Stimulated activated CD4-positive, alpha-beta T cell treated with anti-CD3 and anti-CD28 coated beads, Interleukin-4, amount 100 ng/mL, for 24 hours (primary cell): Measurements from ENCODE around the gene CRIM1.

Experiments used
- DNase-seq: peaks from one replicate; pipeline ENCODE4 v3.0.0-alpha.2; 2020

Gene CRIM1

DNA sequence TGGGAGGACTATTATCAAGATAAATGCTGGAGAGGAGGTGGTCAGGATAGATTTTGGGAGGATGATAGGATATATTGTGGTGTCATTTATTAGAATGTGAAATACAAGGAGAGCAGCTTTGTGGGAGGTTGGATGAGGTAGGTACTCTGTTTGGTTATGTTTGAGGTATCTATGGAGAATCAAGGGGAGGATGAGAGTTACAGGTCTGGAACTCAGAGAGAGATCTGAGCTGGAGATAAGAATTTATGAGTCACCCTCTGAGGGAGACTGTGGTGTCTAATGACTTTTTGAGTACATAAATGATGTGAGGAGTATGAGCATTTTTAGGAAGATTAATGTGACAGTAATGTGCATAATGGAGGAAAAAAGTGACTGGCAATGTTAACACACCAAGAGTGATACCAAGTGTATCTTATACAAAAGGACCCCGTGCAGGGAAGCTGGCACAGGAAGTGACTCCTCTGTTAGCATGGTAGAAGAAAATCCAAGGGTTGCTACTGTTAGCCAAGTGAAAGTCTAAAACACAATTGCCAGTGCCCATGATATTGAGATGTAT is 48.2 kb downstream of the CRIM1 start:
- DNase-seq, result no peak

DNA sequence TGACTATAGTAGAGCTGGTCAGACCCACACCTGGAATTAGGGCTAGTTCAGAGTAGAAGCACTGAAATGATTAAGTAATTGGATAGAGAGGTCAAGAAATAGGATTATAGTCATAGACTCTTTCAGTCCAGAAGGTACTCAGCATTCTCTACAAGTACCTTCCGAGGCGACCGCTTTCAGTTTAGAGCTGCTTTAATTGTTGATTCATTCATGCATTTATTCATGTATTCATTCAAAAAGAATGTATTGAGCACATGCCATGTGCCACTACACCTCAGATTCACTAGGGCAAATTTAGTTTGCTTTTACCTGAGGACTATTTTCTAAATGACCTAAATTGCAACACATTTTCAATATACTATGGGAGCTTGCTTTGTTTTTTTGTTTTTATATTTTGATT is 48.7 kb downstream of the CRIM1 start:
- no peak for DNase-seq

DNA sequence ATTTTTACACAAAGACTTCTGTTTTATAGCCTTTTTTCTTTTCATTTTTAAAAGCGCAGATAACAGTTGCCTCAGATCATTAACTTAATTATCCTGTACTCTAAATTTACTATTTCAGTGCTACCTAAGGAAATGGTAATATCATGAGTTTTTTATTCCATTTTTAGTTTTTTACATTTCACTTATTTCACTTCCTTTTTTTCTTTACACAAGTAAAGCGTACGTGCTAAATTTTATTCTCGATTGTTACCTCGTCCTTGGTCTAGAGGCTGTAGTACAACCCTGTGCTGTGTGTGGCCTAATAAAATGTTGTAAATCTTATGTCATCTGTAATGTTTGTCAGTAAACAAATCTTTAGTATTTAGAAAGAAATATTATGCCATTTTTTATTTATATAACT is 49.2 kb downstream of the CRIM1 start:
- DNase-seq, result no peak

DNA sequence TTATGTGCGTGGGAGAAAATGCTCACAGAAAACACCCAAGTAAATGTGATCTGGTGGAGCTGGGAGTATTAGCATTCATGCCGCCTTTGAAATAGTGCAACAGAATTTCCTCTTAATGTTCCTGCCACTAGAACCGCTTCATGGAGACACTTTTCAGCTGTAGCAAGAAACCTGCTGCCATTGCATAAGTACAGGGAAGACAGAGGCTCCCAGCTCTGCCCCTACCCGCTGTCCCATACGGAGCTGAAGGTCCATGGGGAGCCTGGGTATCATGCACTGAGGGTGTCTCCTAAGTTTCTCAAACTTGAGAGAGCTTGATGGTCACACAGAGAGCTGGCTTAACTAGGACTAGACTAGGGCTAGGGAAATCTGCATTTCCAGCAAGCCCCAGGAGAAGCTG is 49.6 kb downstream of the CRIM1 start:
- DNase-seq, result no peak

DNA sequence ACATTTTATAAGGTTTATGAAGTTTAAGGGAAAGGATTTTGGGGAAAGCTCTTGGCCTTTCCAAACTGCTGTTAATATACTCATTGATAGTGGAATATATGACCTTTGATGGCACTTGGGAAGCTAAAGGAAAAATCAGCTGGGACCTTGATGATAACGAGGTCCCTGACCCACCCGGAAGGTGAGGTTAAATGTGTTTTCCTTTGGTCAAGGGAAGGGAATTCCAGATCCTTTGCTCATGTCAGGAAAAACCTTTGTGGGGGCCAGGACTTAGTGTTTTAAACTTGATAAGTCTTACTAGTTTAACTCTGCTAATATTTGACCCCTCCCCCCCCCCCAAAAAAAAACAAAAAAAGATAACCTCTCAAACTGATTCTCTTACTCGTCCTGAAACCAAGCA is 50.7 kb downstream of the CRIM1 start:
- no peak for DNase-seq

DNA sequence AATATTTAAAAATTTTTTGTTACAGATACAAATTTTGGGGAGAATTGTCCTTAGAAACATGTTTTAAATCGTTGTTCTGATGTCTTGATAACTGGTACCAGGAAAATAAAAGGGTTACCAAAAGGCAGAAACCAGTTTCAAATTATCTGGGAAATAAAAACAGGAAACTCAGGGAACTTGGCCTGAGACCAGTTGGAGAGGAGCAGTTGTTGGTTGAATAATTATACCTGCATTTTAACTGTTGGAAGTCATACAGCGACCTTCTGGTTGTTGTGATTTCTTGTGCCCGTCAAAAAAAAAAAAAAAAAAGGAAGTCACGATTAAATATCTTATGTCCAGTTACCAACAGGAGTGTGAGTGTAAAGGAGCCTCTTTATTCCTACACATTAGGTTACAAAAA is 51.8 kb downstream of the CRIM1 start:
- no peak for DNase-seq

DNA sequence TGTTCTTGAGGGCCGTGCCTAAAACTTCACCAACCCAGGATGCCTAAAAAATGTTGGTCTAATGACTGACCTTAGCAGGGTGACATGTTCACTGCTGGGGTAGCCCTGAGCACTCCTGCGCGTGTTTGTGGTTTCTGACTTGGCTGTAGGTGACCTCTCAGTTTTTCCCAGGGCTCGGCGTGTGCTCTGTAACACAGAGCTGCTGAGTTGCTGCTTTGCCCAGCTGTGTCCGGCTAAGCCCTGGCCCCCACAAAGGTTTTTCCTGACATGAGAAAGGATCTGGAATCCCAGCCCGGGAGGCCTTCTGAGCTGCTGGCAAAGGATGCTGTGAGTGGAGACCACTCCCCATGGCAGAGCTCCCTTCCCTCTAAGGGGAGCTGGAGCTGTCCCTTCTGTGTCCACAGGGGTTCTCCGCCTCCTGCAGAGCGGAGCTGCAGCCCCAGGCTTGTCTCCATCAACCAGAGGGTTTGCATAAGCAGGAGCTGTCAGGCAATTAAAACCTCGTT is 52.7 kb downstream of the CRIM1 start:
- no peak for DNase-seq

DNA sequence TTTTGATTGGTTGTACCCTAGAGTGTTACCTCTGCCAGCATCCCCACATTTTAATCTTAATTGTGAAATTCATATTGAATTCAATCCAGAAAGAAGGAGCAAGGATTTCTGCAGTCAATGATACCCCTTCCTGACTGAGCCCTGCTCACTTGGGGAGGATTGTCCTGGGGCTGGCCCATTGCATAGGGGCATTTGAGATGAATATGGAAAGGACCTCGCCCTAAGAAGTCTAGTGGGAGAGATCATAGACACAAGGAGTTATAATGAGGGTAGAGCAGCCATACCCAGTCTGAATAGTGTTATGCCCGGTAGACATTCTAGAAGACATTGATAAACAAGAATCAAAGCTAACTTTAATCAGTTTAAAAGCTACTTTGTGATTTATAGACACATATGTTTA is 53.8 kb downstream of the CRIM1 start:
- DNase-seq, result no peak

DNA sequence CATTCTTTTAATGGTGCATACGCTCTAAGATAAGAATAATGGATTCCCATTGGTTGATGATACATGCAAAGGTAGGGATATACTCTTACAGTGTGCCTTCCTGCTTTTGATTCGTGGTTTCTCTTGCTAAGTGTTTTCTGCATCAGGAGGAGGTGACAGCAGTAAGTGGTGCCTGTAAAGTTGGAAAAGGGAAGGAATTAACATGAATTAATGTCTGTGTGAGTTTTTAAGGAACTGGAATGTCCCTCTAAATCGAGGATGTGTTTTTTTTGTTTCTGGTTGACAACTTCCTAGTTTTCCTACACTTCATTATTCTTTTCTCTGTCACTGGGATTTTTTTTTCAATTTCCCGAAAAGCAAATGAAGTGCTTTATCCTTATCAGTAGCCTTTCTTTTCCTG is 54.4 kb downstream of the CRIM1 start:
- no peak for DNase-seq

DNA sequence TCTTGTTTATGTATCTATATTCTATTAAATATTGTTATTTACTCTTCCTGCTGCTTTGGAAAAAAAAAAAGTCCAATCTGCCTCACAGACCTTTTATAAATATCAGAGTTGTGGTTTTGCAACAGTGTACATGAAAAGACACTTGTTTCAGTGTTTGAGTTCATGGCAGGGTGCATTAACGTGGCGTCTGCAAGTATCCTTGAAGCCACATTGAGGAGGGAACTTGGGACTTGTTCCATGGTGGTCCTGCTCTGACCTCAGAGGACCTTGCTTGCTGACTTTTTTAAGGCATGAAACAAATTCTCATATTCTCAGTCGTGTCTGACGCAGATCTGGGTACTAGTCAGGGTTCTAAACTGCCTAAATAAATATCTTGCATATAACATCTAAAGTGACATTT is 55.1 kb downstream of the CRIM1 start:
- no peak for DNase-seq

DNA sequence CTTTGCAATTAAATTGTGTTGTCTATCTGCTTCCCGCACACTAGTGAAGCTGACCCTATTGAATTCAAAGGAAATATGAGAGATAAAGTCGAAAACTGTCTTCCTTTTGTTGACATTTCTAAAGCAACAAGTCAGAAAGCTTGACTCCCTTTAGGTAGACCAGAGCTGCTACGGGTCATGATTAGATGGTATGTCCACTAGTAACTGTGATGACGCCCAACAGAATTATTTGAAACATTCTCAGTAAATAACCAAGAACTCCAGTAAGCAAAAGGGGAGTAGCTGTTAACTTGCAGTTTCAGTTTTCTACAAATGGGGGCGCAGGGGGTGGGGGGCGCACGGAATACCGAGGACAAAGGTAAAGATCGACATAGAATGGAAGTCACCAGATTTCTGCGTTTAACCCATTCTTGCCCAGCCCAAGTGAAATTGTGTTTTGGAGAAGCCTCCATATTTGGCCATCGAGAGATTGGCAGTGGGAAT is 56.4 kb downstream of the CRIM1 start:
- no peak for DNase-seq

DNA sequence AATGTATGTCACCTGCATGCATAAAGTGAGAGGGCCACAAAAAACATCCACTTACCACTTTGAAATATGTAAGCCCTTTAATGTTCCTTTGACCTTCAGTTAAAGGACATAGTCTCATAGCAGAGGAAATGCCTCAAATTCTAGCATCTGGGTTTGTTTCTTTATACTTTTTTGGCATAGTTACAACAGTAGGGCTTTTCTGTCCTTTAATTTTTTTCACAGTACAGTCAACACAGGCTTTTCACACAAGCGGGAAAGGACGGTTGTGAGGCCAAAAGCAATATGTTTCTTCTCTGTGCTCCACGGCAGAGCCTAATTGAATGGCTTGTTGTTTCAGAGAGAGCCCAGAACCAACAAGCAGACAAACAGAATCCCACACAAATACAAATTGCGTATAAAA is 57.6 kb downstream of the CRIM1 start:
- DNase-seq, result no peak

DNA sequence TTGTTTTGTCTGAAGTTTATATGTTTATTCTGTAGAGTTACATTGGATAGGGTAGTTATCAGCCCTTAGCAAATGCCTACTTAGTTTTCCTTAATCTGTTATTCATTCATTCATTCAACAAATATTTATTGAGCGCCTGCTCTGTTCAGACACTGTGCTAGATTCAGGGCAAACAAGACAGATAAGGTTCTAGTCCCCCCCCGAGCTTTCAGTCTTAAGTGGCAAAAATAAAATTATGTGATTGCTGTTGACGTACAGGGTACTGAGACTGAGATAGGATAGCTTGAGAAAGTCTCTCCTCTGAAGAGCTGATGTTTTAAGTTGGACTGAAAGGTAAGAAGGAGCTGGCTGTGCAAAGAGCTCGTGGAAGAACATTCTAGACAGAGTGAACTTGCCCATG is 58.7 kb downstream of the CRIM1 start:
- DNase-seq, result no peak

DNA sequence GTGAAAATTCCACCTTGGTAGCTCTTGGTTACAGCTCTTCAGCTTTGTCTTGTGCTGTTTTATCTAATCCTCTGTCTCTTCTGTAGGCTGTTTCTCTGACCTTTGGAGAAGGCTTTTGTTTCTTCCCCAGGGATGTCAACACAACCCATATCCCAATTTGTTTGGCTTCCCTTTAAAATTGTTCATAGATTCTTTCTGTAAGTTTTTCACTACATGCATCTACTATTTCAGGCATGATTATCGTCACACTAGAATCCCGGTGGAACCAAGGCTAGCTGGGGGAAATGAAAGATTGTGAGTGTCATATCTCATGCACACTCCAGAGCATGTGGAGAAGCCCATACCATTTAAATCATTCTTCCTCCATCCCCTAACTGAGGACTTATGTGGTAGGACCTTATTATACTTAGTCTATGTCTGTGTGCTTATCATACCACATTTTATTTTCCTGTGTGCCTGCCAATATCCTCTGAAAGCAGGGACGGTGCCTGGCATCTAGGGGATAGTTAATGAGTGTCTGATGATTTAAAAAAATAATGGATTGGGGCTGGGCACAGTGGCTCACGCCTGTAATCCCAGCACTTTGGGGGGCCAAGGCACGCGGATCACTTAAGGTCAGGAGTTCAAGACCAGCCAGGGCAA is 59.9 kb downstream of the CRIM1 start:
- DNase-seq, result no peak

DNA sequence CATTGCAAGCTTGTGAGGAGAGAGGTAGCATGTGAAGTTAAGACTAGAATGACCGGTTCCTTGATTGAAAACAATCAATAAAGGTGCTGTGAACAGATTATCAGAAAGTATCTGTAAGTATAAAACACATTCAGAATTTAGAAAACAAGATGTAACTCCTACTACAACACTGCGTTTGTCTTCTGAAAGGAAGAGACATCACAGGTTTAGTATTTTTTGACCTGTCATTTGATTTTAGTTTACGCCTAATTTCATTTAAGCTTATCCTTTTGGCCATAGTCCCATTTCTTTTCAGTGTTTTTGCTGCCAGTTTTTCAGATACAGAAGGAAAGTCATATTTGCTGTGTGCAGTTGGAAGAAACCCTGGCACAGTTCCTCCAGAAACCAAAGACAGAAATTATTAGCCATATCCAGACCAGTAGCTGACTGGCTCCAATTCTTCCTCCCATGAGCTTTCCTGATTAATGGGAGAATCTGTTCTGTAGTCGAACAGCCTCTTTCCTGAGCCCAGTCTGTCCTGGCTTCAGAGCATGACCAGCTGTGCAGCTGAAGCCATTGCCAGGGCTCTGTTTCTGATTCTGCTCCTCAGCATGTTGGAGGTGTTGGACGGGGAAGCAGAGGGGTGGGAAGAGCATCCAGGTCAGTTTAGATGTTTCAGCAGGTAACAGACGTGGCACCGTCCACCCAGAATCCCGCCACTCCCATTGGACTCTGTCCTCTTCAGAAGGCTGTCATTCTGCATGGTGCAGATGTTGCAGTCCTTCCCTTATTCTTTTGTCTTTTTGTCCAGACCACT is 61.0 kb downstream of the CRIM1 start:
- no peak for DNase-seq

DNA sequence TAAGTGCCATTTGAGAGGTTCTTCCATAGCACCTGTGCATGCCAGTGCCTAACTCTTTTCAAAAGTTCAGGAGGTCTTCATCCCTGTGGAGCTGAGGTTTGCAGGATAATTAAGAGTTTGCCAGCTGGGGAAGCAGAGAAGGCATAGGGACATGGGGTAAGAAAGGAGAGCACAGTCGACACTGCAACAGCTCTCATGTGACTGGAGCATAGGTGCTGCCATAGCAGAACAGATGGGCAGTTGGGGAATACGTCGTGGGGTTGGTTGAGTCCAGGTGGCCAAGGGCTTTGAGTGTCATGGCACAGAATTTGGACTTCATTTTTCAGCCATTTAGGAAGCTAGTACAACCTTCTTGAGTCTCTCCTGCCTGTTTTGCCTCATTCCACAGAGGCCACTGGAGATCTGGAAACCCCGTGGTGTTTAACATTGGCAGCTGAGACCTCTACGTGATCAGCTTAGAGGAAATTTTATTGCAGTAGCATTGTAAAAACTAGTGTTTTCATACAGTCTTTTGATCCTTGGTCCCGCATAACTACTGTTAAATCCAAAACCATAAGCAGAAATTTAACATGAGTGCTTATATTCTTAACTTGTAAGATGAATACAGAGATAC is 65.1 kb downstream of the CRIM1 start:
- no peak for DNase-seq

DNA sequence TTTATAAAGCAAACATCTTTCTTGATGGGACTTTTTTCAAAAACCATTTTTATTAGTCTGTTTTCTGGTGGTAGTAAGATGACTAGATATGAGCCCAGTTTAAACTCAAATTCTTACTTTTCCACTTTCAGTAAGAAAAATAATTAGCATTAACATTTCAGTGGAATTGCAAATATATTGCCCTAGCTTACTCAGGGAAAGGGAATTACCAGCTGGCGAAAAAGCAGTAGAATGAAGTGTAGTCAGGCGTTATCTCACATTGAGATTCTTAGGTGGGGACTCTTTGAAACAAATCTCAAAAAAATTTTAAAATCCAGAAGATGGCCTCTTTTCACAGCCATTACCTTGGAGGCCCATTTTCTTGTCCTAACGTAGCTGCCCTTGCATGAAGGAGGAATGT is 65.8 kb downstream of the CRIM1 start:
- DNase-seq, result no peak

DNA sequence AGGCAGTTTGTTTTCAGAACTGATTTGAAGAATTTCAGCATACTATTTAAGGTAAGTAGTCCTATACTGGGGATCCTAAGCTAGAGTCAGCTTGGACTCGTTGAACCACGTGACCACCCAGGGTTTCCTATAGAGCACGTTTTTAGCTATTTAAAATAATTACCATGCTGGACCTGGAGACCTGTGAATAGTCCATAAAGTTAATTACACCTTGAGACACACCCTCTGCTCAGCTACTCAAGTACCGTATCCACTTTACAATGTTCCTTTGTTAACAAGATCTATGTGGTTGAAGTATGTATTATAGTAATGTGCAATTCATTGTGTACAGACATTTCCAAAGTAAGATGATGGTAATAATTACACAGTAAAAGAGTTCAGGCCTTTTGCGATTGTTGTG is 67.6 kb downstream of the CRIM1 start:
- no peak for DNase-seq

DNA sequence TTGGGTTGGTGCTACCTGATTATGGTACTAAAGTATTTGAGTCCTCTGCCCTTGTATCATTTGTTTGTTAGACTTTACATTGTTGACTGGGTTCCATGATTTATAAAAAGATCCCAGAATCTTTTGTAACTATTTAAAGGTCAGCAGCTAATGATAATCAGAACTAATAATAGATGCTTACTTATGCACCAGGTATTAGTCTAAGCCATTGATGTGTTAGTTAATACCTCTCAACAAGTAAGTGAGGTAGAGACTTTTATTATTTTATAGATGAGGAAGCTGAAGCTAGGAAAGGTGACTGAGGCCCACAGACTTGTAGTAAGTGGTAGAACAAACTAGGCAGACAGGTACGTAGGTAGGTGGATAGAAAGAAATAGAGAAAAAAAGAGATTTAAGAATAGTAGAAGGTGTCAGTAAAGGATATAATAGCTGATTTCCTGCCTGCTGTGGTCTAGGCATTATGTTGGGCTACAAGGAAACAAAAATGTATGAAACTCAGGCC is 68.1 kb downstream of the CRIM1 start:
- DNase-seq, result no peak

DNA sequence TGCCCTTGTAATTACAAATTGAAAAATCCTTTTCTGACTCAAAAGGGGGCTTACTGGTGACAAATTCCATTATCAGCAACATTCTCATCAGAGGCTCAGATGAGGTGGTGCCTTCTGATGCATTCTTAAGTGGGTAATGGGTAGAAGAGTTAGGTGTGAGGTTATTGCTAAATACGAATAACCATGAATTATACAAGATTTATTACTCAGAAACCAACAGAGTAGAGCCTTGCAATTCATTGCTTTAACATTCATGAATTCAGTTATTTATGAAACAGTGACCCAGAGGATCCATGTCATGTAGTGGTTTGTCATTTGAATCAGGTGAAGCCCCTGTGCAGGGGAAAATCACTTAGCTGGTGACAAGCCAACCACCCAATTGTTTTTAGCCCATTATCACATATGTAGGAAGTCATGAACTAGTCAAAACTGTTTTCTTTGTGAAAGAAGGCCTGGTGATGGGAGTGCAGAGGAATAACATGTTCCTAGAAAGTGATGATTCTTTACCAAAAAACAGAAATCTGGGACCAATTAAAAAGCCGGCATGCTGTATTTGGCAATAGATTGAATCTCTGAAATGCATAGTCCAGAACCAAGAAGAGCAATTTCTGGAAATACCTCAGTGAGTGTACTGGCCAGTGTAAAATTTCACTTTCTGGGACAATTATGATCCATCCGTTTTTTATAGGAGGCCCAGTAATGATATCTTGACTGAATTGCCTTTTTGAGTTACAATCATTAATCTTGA is 70.2 kb downstream of the CRIM1 start:
- no peak for DNase-seq

DNA sequence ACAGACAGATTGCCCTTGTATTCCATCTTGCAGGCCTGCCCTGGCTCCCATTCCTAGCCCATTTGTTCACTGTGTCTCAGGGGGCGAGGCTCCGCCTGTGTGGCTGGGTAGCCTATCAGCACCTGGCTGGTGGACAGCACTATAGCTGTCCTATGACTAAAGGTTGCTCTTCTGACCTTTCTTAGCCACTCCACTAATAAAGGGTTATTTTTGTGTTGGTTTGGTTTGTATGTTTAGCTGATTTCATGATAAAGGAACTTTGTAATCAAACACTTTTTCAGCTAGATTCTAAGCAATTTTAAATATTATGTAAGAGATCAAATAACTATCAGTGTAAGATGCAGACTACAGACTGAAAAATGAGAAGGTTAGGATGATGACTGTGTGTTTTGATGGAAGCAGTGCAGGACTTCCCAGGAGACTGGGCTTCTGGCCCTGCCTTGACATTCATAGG is 72.2 kb downstream of the CRIM1 start:
- no peak for DNase-seq

DNA sequence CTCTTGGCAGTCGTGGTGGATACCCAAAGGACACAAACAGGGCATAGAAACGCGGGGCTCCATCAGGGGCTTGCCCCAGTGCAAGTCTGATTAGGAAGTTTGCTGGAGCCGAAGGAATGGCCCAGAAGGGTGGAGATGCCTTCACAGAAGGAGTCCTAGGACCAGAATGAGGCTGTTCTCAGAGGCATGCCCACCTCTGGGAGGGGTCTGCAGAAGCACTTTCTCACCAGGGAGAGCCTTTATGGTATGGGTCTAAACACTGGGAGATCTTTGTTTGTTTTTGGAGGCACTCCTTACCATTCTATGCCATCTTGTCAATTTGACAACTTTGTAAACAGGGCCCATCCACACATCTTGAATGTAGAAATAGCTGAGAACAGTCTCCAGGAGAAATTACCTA is 75.0 kb downstream of the CRIM1 start:
- no peak for DNase-seq

DNA sequence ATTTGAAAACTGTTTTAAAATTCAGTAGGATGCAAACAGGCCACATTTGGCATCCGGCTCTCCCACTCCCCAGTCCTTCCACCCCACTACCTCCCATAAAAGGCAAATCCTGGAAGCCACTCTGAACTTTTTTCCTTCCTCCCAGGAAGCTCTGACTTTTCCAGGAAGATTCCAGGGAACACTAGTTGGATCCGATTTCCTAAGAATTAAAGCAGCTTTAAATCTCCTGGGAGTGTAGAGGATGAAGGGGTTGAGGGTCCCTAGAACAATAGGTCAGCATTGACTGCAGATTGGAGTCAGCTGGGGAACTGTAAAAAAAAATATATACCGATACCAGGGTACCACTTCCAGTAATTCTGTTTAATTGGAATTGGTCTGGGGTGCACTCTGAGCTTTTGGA is 76.9 kb downstream of the CRIM1 start:
- no peak for DNase-seq
